Uterus (tissue), 2 donors: Measurements from ENCODE around the gene TEN1.

Experiments used
- CTCF ChIP-seq, 4 experiments: fragments of 200-600 bp in 2 of 4; fragments of 450-650 bp in 2 of 4; sonication (generic) in 2 of 4; IDR thresholded peaks; one replicate each; pipeline ENCODE4 v1.5.1; 2016 to 2019; ENCODE audit warnings: antibody characterized with exemption in 4 of 4, mild to moderate bottlenecking in 2 of 4, moderate library complexity in 1 of 4
- POLR2A ChIP-seq, 2 donors: fragments of 450-650 bp; IDR thresholded peaks; one replicate each; pipeline ENCODE4 v1.6.1; 2016; ENCODE audit warnings: antibody characterized with exemption in 2 of 2, mild to moderate bottlenecking in 1 of 2, moderate library complexity in 1 of 2

GRCh38 chr17:76007850-76008165 is 28.8 kb downstream of the TEN1 start:
- no peak for TF ChIP-seq CTCF (IDR thresholded peaks at IDR 0.05)
- TF ChIP-seq POLR2A (IDR thresholded peaks at IDR 0.05) = no peak
